GM23248 (cell line): ENCODE measurements around the gene MRPS15.

ENCODE experiments used
- EZH2 ChIP-seq: fragments of 200-600 bp; sonication (generic); IDR thresholded peaks from 2 replicates; pipeline ENCODE4 v1.6.1; 2018; ENCODE audit warnings: antibody characterized with exemption, mild to moderate bottlenecking; ENCODE audit not compliant: insufficient read depth, poor library complexity, severe bottlenecking
- EZH2phosphoT487 ChIP-seq: fragments of 200-600 bp; sonication (generic); IDR thresholded peaks from 2 replicates; pipeline ENCODE4 v1.6.1; 2018; ENCODE audit warnings: antibody characterized with exemption, moderate library complexity, mild to moderate bottlenecking, low read depth; ENCODE audit not compliant: insufficient read depth

DNA sequence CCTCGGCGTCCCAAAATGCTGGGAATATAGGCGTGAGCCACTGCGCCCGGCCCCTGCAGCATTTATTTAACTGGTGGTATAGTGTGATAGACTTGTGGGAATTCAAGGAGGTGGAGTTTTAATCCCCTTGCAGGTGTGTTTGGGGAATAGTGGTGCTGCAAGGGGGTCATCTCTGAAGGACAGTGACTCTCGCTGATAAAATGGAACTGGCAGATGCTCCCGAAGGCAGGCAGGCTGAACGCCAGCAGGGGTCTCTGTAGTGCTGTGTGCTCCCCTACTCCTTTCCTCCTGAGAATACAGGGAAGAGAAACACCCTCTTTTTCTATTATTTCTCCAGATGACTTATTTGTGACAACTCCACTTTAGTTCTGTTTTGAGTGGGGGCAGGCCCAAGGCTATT, 17.9 kb downstream of the MRPS15 start:
- TF ChIP-seq EZH2 = no peak
- TF ChIP-seq EZH2phosphoT487 = no peak
